ENCODE measurements around the gene CAP2. TPM values are rescaled to one million over a fixed set of nuclear protein-coding genes. Genes with fewer than 3 reads are reported as not detected.
"Not testable (repeated sequence)": the region's sequence is repeated elsewhere in the genome, so short reads cannot be mapped to it uniquely, and the experiment has no call there.

The CAP2 gene
- total RNA-seq, 2 donors from 2014 or later, result not detected

GRCh38 chr6:17527076-17527475 is 133.7 kb downstream of the CAP2 start:
- H3K9me3 Mint-ChIP-seq, result no peaks in the 10 kb centered on the region
- DNase-seq (ENCODE audit: low spot score) (no peak), ATAC-seq (no peak)
- no peak overlapping the region for H3K4me3 Mint-ChIP-seq
- H3K27ac Mint-ChIP-seq, result no peak overlapping the region
- H3K27me3 Mint-ChIP-seq, result peaks cover 11 to 23% of the 10 kb centered on the region in 2 donors
- H3K36me3 Mint-ChIP-seq, result no peaks in the 10 kb centered on the region
- H3K4me1 Mint-ChIP-seq (ENCODE audit: low read depth in 2 of 2), result peaks cover 0 to 3% of the 10 kb centered on the region in 2 donors

GRCh38 chr6:17530321-17530835 is 137.0 kb downstream of the CAP2 start:
- Mint-ChIP-seq H3K27me3 (peaks cover 6 to 11% of the 10 kb centered on the region in 2 donors), H3K9me3 (no peaks in the 10 kb centered on the region), H3K36me3 (no peaks in the 10 kb centered on the region), H3K27ac (no peak overlapping the region), H3K4me3 (no peak overlapping the region), H3K4me1 (ENCODE audit: low read depth in 2 of 2) (peaks cover 0 to 2% of the 10 kb centered on the region in 2 donors)
- DNase-seq (ENCODE audit: low spot score) (no peak), ATAC-seq (no peak)

- H3K27ac Mint-ChIP-seq, result no peak overlapping the region
- no peaks in the 10 kb centered on the region for H3K36me3 Mint-ChIP-seq
- peaks cover 8 to 10% of the 10 kb centered on the region in 2 donors for H3K27me3 Mint-ChIP-seq
- H3K9me3 Mint-ChIP-seq, result no peaks in the 10 kb centered on the region
- no peak overlapping the region for H3K4me3 Mint-ChIP-seq
- no peaks in the 10 kb centered on the region for H3K4me1 Mint-ChIP-seq (ENCODE audit: low read depth in 2 of 2)
- ATAC-seq, result peak; percentile 73 to 89
- DNase-seq (ENCODE audit: low spot score), result no peak
Measured at GRCh38 chr6:17536586-17536985, 143.2 kb downstream of the CAP2 start.

GRCh38 chr6:17542243-17542642 is 148.8 kb downstream of the CAP2 start:
- Mint-ChIP-seq H3K27ac (no peak overlapping the region), H3K4me3 (no peak overlapping the region), H3K36me3 (no peaks in the 10 kb centered on the region), H3K9me3 (no peaks in the 10 kb centered on the region), H3K27me3 (peaks cover 8 to 23% of the 10 kb centered on the region in 2 donors), H3K4me1 (ENCODE audit: low read depth in 2 of 2) (no peaks in the 10 kb centered on the region)
- ATAC-seq, result no peak
- no peak for DNase-seq (ENCODE audit: low spot score)

DNA sequence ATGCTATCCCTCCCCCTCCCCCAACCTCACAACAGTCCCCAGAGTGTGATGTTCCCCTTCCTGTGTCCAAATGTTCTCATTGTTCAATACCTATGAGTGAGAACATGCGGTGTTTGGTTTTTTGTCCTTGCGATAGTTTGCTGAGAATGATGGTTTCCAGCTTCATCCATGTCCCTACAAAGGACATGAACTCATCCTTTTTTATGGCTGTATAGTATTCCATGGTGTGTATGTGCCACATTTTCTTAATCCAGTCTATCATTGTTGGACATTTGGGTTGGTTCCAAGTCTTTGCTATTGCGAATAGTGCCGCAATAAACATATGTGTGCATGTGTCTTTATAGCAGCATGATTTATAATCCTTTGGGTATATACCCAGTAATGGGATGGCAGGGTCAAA is 152.3 kb downstream of the CAP2 start:
- not testable (repeated sequence) for H3K4me3 Mint-ChIP-seq; H3K9me3 Mint-ChIP-seq; H3K36me3 Mint-ChIP-seq; H3K27ac Mint-ChIP-seq; ATAC-seq; H3K4me1 Mint-ChIP-seq (ENCODE audit: low read depth in 2 of 2); DNase-seq (ENCODE audit: low spot score)
- peaks cover 10 to 36% of the 10 kb centered on the region in 2 donors for H3K27me3 Mint-ChIP-seq

- no peaks in the 10 kb centered on the region for H3K36me3 Mint-ChIP-seq
- H3K4me1 Mint-ChIP-seq (ENCODE audit: low read depth in 2 of 2), result no peaks in the 10 kb centered on the region
- H3K4me3 Mint-ChIP-seq, result no peak overlapping the region
- DNase-seq (ENCODE audit: low spot score), result no peak
- peaks cover 6 to 21% of the 10 kb centered on the region in 2 donors for H3K27me3 Mint-ChIP-seq
- H3K9me3 Mint-ChIP-seq, result no peaks in the 10 kb centered on the region
- no peak overlapping the region for H3K27ac Mint-ChIP-seq
- ATAC-seq, result no peak
Measured at GRCh38 chr6:17551383-17551958, 158.1 kb downstream of the CAP2 start.

GRCh38 chr6:17552861-17553260 is 159.5 kb downstream of the CAP2 start:
- no peak overlapping the region for H3K27ac Mint-ChIP-seq
- DNase-seq (ENCODE audit: low spot score), result no peak
- H3K4me1 Mint-ChIP-seq (ENCODE audit: low read depth in 2 of 2), result no peaks in the 10 kb centered on the region
- peaks cover 2 to 8% of the 10 kb centered on the region in 2 donors for H3K27me3 Mint-ChIP-seq
- no peaks in the 10 kb centered on the region for H3K36me3 Mint-ChIP-seq
- H3K4me3 Mint-ChIP-seq, result no peak overlapping the region
- no peaks in the 10 kb centered on the region for H3K9me3 Mint-ChIP-seq
- ATAC-seq, result no peak

GRCh38 chr6:17556014-17556413 is 162.6 kb downstream of the CAP2 start:
- DNase-seq (ENCODE audit: low spot score), result no peak
- ATAC-seq, result no peak
- Mint-ChIP-seq H3K4me3 (no peak overlapping the region), H3K4me1 (ENCODE audit: low read depth in 2 of 2) (no peaks in the 10 kb centered on the region), H3K36me3 (no peaks in the 10 kb centered on the region), H3K27me3 (peaks cover 9 to 11% of the 10 kb centered on the region in 2 donors), H3K27ac (no peak overlapping the region), H3K9me3 (no peaks in the 10 kb centered on the region)

GRCh38 chr6:17562636-17563035 is 169.2 kb downstream of the CAP2 start:
- Mint-ChIP-seq H3K4me3 (no peak overlapping the region), H3K36me3 (no peaks in the 10 kb centered on the region), H3K9me3 (no peaks in the 10 kb centered on the region), H3K27ac (no peak overlapping the region), H3K4me1 (ENCODE audit: low read depth in 2 of 2) (no peaks in the 10 kb centered on the region), H3K27me3 (peaks cover 9 to 12% of the 10 kb centered on the region in 2 donors)
- no peak for ATAC-seq
- DNase-seq (ENCODE audit: low spot score), result no peak

DNA sequence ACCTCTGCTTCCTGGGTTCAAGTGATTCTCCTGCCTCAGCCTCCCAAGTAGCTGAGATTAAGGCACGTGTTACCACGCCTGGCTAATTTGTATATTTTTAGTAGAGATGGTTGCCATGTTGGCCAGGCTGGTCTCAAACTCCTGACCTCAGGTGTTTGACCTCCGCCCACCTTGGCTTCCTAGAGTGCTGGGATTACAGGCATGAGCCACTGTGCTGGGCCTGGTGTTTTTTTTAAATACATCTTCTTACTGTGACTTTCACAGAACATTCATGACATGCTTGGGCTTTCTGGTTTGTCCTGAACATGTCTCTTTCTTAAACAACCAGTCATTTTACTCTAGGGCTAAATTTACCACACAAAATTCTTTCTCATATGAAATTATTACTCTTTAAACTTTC is 172.0 kb downstream of the CAP2 start:
- Mint-ChIP-seq H3K4me1 (ENCODE audit: low read depth in 2 of 2) (no peaks in the 10 kb centered on the region), H3K9me3 (no peaks in the 10 kb centered on the region), H3K4me3 (no peak overlapping the region), H3K36me3 (no peaks in the 10 kb centered on the region), H3K27ac (no peak overlapping the region), H3K27me3 (peaks cover 7 to 11% of the 10 kb centered on the region in 2 donors)
- ATAC-seq (no peak), DNase-seq (ENCODE audit: low spot score) (no peak)

- no peak for DNase-seq (ENCODE audit: low spot score)
- H3K9me3 Mint-ChIP-seq, result peaks cover 6% of the 10 kb centered on the region
- ATAC-seq, result no peak
Measured at GRCh38 chr6:17574866-17575560, 181.6 kb downstream of the CAP2 start.

GRCh38 chr6:17577059-17577458 is 183.7 kb downstream of the CAP2 start:
- Mint-ChIP-seq H3K36me3 (peaks cover 13% of the 10 kb centered on the region), H3K4me3 (no peak overlapping the region), H3K27ac (no peak overlapping the region), H3K27me3 (peaks cover 19 to 41% of the 10 kb centered on the region in 2 donors), H3K4me1 (ENCODE audit: low read depth in 2 of 2) (peaks cover 0 to 3% of the 10 kb centered on the region in 2 donors), H3K9me3 (peaks cover 6% of the 10 kb centered on the region)
- DNase-seq (ENCODE audit: low spot score) (no peak), ATAC-seq (no peak)

More at GRCh38 chr6:17574866-17575560, 181.6 kb downstream of the CAP2 start:
- Mint-ChIP-seq H3K27me3 (peaks cover 18 to 38% of the 10 kb centered on the region in 2 donors), H3K27ac (no peak overlapping the region), H3K4me3 (no peak overlapping the region), H3K36me3 (peaks cover 13% of the 10 kb centered on the region), H3K4me1 (ENCODE audit: low read depth in 2 of 2) (no peaks in the 10 kb centered on the region)

DNA sequence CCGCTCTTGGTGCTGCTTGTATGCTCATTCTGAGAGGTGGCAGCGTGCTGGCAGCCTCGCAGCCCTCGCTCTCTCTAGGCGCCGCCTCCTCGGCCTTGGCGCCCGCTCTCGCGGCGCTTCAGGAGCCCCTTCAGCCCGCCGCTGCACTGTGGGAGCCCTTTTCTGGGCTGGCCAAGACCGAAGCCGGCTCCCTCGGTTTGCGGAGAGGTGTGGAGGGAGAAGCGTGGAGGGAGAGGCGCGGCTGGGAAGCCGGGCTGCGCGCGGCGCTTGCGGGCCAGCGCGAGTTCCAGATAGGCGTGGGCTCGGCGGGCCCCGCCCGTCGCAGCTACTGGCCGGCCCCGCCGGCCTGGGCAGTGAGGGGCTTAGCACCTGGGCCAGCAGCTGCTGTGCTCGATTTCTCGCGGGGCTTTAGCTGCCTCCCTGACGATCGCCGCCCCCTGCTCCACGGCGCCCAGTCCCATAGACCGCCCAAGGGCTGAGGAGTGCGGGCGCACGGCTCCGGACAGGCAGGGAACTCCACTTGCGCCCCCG is 187.2 kb downstream of the CAP2 start:
- Mint-ChIP-seq H3K4me3 (peak overlapping the region; percentile 61), H3K9me3 (peaks cover 6% of the 10 kb centered on the region), H3K27ac (no peak overlapping the region), H3K27me3 (peaks cover 14 to 28% of the 10 kb centered on the region in 2 donors), H3K36me3 (peaks cover 13% of the 10 kb centered on the region), H3K4me1 (ENCODE audit: low read depth in 2 of 2) (peaks cover 6 to 9% of the 10 kb centered on the region in 2 donors)
- ATAC-seq (peak; percentile 64 to 70), DNase-seq (ENCODE audit: low spot score) (no peak)

DNA sequence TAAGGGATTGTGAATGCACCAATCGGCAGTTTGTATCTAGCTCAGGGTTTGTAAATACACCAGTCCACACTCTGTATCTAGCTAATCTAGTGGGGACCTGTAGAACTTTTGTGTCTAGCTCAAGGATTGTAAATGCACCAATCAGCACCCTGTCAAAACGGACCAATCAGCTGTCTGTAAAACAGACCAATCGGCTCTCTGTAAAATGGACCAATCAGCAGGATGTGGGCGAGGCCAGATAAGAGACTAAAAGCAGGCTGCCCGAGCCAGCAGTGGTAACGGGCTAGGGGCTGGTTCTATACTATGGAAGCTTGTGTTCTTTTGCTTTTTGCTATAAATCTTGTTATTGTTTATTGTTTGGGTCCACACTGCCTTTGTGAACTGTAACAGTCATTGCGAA is 187.9 kb downstream of the CAP2 start:
- not testable (repeated sequence) for ATAC-seq; H3K27ac Mint-ChIP-seq; H3K9me3 Mint-ChIP-seq; H3K4me3 Mint-ChIP-seq; DNase-seq (ENCODE audit: low spot score)
- Mint-ChIP-seq H3K4me1 (ENCODE audit: low read depth in 2 of 2) (peaks cover 11 to 15% of the 10 kb centered on the region in 2 donors), H3K27me3 (peaks cover 14 to 28% of the 10 kb centered on the region in 2 donors), H3K36me3 (peaks cover 13% of the 10 kb centered on the region)
